Measurements from ENCODE around the gene NCBP1. TPM values are rescaled to one million over a fixed set of nuclear protein-coding genes. Genes with fewer than 3 reads are reported as not detected.

The NCBP1 gene
- 26.7 TPM for total RNA-seq

DNA sequence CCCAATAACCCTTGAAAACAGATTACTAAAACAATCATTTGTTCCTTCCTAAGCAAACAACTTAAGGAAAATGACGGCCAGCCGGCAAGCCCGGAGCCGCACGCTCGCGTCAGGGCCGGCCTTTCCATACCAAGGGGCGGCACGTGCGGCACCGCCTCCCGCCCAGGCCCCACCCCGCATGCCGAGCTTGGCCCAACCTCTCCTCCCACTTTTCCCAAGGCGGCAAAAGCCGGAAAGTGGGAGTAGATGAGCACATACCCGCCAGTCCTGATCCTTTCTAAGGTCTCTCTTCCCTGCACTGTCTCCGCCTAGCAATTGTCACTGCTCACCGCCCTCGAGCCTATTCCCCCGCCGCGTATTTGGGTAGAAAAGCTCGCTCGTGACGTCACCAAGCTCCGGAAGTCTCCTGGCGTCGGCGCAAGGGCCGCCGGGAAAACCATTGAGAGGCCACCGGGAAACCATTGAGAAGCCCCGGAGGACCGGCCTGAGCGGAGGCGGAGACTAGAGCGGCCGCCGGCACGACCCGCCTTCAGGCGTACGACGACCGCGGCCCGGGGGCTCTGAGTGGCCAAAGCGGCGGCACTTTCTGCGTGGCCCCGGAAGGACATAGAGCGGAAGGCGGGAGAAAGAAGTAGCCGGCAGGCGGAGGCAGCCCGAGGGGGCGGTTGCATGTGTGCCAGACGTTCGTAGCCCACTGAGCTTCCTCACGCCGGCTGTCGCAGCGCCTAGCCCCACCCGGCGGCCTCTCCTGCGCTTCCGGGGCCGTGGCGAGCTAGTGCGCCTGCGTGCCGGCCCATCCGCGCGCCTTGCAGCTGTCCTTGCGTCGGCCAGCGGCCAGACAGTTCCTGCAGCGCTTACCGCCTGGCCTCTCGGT, at the start of gene NCBP1, which contains the start of gene TSTD2:
NCBP1 (plus strand) TSS at position 837 of the 874 bp plus-strand sequence. CDS start 61 bp downstream, outside the sequence.
TSTD2 (minus strand) TSS at position 384 of the 874 bp plus-strand sequence. CDS start 5,806 bp downstream, outside the sequence.

DNA sequence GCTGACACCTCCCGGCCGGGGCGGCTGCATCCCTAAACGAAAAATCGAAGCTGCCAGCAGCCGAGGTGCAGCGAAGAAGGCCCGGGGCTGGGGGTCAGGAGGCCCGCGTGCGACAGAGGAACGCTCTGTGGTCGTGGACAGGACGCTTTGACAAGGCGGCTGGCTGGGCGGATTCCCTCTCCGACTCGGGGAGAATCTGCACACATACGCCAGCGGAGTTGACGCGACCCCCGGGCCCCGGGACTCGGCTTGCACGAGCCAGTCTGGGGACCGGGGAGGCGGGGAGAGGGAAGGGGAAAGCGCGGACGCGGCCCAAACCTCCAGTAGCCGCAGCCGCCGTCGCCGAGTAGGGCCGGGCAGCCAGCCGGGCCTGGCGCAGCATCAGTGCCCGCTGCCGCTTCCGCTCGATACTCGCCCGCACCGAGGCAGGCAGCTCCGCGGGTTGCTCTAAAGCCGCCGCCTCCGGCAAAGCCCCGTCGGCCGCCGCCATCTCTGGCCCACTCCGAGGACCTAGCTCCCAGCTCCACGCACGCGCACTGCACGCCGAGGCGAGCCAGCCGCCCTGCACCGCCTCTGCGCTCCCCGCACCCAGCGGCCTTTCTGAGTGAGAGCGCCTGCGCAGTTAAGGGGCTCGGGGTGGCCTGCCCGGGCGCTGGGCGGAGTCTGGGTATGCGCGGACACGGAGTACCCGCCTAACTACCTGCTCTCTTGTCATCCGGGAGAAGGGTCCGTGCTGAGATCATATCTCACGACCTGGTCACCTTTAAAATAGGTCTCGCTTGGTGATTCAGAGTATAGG, 63.4 kb downstream of the NCBP1 start, which contains the start of gene XPA:
XPA (minus strand) TSS at position 538 of the 799 bp plus-strand sequence; CDS start at position 490, 48 bp downstream.

Other genes with a start within 250 kb of the NCBP1 start
- gene TDRD7, start 221.7 kb upstream of the NCBP1 start, total RNA-seq = 5.7 TPM
- 17.2 TPM for gene TMOD1, start 132.2 kb upstream of the NCBP1 start, total RNA-seq
- gene TSTD2, start 453 bp upstream of the NCBP1 start, total RNA-seq = 26.0 TPM
- gene XPA, start 63.5 kb downstream of the NCBP1 start, total RNA-seq = 15.6 TPM
- gene FOXE1, start 219.4 kb downstream of the NCBP1 start, total RNA-seq = not detected